Uterus (tissue), 4 donors: ENCODE measurements around the gene LYST. TPM values are rescaled to one million over a fixed set of nuclear protein-coding genes. Genes with fewer than 3 reads are reported as not detected.

Experiments
- DNase-seq, 2 donors: peaks; one replicate each; pipeline ENCODE4 v3.0.0-alpha.2; 2019 to 2020
- H3K27ac ChIP-seq, 2 donors: fragments of 200-600 bp; sonication (generic); 1 replicate in 1 of 2; 2 replicates in 1 of 2; pipeline ENCODE4 v1.5.1; 2016 to 2018
- H3K27me3 ChIP-seq, 2 donors: fragments of 200-600 bp; sonication (generic); one replicate each; pipeline ENCODE4 v1.5.1; 2018 to 2019; ENCODE audit warnings: control low read depth in 1 of 2
- H3K36me3 ChIP-seq, 2 donors: fragments of 200-600 bp; sonication (generic); one replicate each; pipeline ENCODE4 v1.5.1; 2019; ENCODE audit warnings: control low read depth in 1 of 2
- H3K4me1 ChIP-seq, 2 donors: fragments of 200-600 bp; sonication (generic); one replicate each; pipeline ENCODE4 v1.5.1; 2018 to 2019; ENCODE audit warnings: control low read depth in 1 of 2
- H3K4me3 ChIP-seq, 2 donors: fragments of 200-600 bp; sonication (generic); 1 replicate in 1 of 2; 2 replicates in 1 of 2; pipeline ENCODE4 v1.5.1; 2018 to 2019; ENCODE audit warnings: mild to moderate bottlenecking in 1 of 2
- H3K9me3 ChIP-seq, 2 donors: fragments of 200-600 bp; sonication (generic); one replicate each; pipeline ENCODE4 v1.5.1; 2019; ENCODE audit warnings: control low read depth in 1 of 2
- CTCF ChIP-seq, 4 experiments: fragments of 200-600 bp in 2 of 4; fragments of 450-650 bp in 2 of 4; sonication (generic) in 2 of 4; IDR thresholded peaks; one replicate each; pipeline ENCODE4 v1.5.1; 2016 to 2019; ENCODE audit warnings: antibody characterized with exemption in 4 of 4, mild to moderate bottlenecking in 2 of 4, moderate library complexity in 1 of 4
- POLR2A ChIP-seq, 2 donors: fragments of 450-650 bp; IDR thresholded peaks; one replicate each; pipeline ENCODE4 v1.6.1; 2016; ENCODE audit warnings: antibody characterized with exemption in 2 of 2, mild to moderate bottlenecking in 1 of 2, moderate library complexity in 1 of 2
- intact Hi-C: fragments of 100-400 bp; cut with DNase I; formaldehyde crosslinking; loops from one replicate; pipeline ENCODE4 v1.15.1; 2023; ENCODE audit warnings: low total_unique reads
- total RNA-seq, 4 donors: library from RNA; depleted of rRNA in 3 of 4; stranded (reverse); fragments of >200 nt in 3 of 4; gene quantifications; one replicate each; pipeline versions ENCODE4 v1.1.0 to v1.2.4, GENCODE V29; 2014 to 2023
- donor health status: DM: yes; HTN: yes; CAD: no.

Gene LYST
- total RNA-seq, 4 donors from 2014 or later: 25.6 to 68.2 (median 32.9) TPM

GRCh38 chr1:235708390-235708962 is 158.2 kb downstream of the LYST start:
- Histone ChIP-seq H3K27me3 (no peaks in the 10 kb centered on the region), H3K4me1 (no peaks in the 10 kb centered on the region), H3K9me3 (no peaks in the 10 kb centered on the region), H3K4me3 (no peak overlapping the region), H3K27ac (no peak overlapping the region), H3K36me3 (no peaks in the 10 kb centered on the region)
- DNase-seq: no peak
- intact Hi-C loops: no loop called here
- TF ChIP-seq POLR2A (IDR thresholded peaks at IDR 0.05) (no peak), CTCF (IDR thresholded peaks at IDR 0.05) (no peak)

GRCh38 chr1:235703506-235703905 is 163.2 kb downstream of the LYST start:
- no peak for DNase-seq
- H3K27me3 ChIP-seq: no peaks in the 10 kb centered on the region
- H3K36me3 ChIP-seq: no peaks in the 10 kb centered on the region
- no peaks in the 10 kb centered on the region for H3K4me1 ChIP-seq
- no peak overlapping the region for H3K27ac ChIP-seq
- TF ChIP-seq CTCF (IDR thresholded peaks at IDR 0.05) (no peak), POLR2A (IDR thresholded peaks at IDR 0.05) (no peak)
- H3K4me3 ChIP-seq: no peak overlapping the region
- H3K9me3 ChIP-seq: no peaks in the 10 kb centered on the region
- intact Hi-C loops: no loop called here

GRCh38 chr1:235702412-235702811 is 164.3 kb downstream of the LYST start:
- intact Hi-C loops: no loop called here
- TF ChIP-seq CTCF (IDR thresholded peaks at IDR 0.05) (no peak), POLR2A (IDR thresholded peaks at IDR 0.05) (no peak)
- H3K9me3 ChIP-seq: no peaks in the 10 kb centered on the region
- H3K4me3 ChIP-seq: no peak overlapping the region
- no peaks in the 10 kb centered on the region for H3K4me1 ChIP-seq
- no peaks in the 10 kb centered on the region for H3K36me3 ChIP-seq
- no peaks in the 10 kb centered on the region for H3K27me3 ChIP-seq
- H3K27ac ChIP-seq: no peak overlapping the region
- no peak for DNase-seq

GRCh38 chr1:235697508-235697907 is 169.2 kb downstream of the LYST start:
- Histone ChIP-seq H3K4me3 (no peak overlapping the region), H3K4me1 (no peaks in the 10 kb centered on the region), H3K27me3 (no peaks in the 10 kb centered on the region), H3K36me3 (no peaks in the 10 kb centered on the region), H3K27ac (no peak overlapping the region), H3K9me3 (no peaks in the 10 kb centered on the region)
- DNase-seq: no peak
- intact Hi-C loops: no loop called here
- TF ChIP-seq CTCF (IDR thresholded peaks at IDR 0.05) (no peak), POLR2A (IDR thresholded peaks at IDR 0.05) (no peak)

- no peaks in the 10 kb centered on the region for H3K27me3 ChIP-seq
- H3K4me1 ChIP-seq: no peaks in the 10 kb centered on the region
- H3K9me3 ChIP-seq: no peaks in the 10 kb centered on the region
- DNase-seq: no peak
- H3K36me3 ChIP-seq: no peaks in the 10 kb centered on the region
- intact Hi-C loops: no loop called here
- H3K4me3 ChIP-seq: no peak overlapping the region
- no peak for TF ChIP-seq POLR2A (IDR thresholded peaks at IDR 0.05)
- no peak for TF ChIP-seq CTCF (IDR thresholded peaks at IDR 0.05)
- H3K27ac ChIP-seq: no peak overlapping the region
Observed at GRCh38 chr1:235689356-235689755, 177.3 kb downstream of the LYST start.
